H1 (cell line): ENCODE measurements around the gene SLC39A2.

ENCODE experiments used
- CEBPB ChIP-seq: IDR thresholded peaks from 2 replicates; pipeline ENCODE4 v1.6.1; 2012; ENCODE audit warnings: low read depth, low read length
- EZH2 ChIP-seq: fragments of 200-600 bp; sonication (generic); IDR thresholded peaks from 2 replicates; pipeline ENCODE4 v1.7.1; 2012; ENCODE audit warnings: low read depth, mild to moderate bottlenecking, moderate library complexity, low read length, inconsistent platforms; ENCODE audit not compliant: severe bottlenecking
- FOSL1 ChIP-seq: IDR thresholded peaks from 2 replicates; pipeline ENCODE4 v1.6.1; 2011; ENCODE audit warnings: mild to moderate bottlenecking, low read depth, low read length, moderate library complexity; ENCODE audit not compliant: insufficient read depth
- POLR2A ChIP-seq, 2 experiments: IDR thresholded peaks; 1 replicate in 1 of 2; 2 replicates in 1 of 2; pipeline ENCODE4 v1.6.1; 2011; ENCODE audit warnings: low read depth in 2 of 2, low read length in 2 of 2, mild to moderate bottlenecking in 2 of 2; ENCODE audit errors: control extremely low read depth in 1 of 2
- RAD21 ChIP-seq, 2 experiments: IDR thresholded peaks in 1 of 2; conservative IDR thresholded peaks in 1 of 2; 2 replicates each; pipeline ENCODE4 v1.6.1; 2011; ENCODE audit warnings: low read depth in 2 of 2, low read length in 2 of 2, improper control_type of control experiment in 1 of 2, inconsistent platforms in 1 of 2, mild to moderate bottlenecking in 1 of 2, moderate library complexity in 1 of 2
- SIN3A ChIP-seq, 2 experiments: IDR thresholded peaks in 1 of 2; conservative IDR thresholded peaks in 1 of 2; 2 replicates each; pipeline ENCODE4 v1.6.1; 2011 to 2012; ENCODE audit warnings: low read length in 2 of 2, improper control_type of control experiment in 1 of 2, low read depth in 1 of 2, mild to moderate bottlenecking in 1 of 2
- SP2 ChIP-seq: IDR thresholded peaks from 2 replicates; pipeline ENCODE4 v1.6.1; 2012; ENCODE audit warnings: mild to moderate bottlenecking, low read length, inconsistent platforms
- SRF ChIP-seq: IDR thresholded peaks from 2 replicates; pipeline ENCODE4 v1.6.1; 2011; ENCODE audit warnings: mild to moderate bottlenecking, low read depth, low read length, moderate library complexity
- TCF12 ChIP-seq: IDR thresholded peaks from 2 replicates; pipeline ENCODE4 v1.6.1; 2011; ENCODE audit warnings: low read depth, mild to moderate bottlenecking, low read length
- TF ChIP-seq, protein P1 (sequence below), 3 experiments: IDR thresholded peaks; 1 replicate in 2 of 3; 2 replicates in 1 of 3; pipeline versions ENCODE4 v1.5.1 to v1.6.1; 2011; ENCODE audit warnings: low read length in 3 of 3, mild to moderate bottlenecking in 3 of 3, inconsistent platforms in 2 of 3, low read depth in 1 of 3, moderate library complexity in 1 of 3; ENCODE audit not compliant: insufficient read depth in 1 of 3; ENCODE audit errors: control extremely low read depth in 1 of 3

DNA sequence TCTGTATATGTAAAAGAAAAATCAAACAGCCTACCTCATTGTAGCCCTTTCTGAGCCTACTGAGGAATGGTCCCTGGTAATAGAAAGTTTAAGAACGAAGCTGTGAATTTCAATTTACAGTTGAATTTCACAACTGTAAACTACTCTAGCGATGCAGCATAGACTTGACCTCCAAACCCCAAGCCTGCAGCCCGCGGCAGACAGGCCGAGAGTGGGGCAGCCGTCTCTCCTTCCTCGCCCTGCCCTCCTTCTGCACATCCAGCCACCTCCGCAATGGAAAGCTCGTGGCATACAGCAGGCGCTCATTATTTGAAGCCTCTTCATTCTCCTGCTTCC is 28.5 kb upstream of the SLC39A2 start:
- TF ChIP-seq, protein P1, sequence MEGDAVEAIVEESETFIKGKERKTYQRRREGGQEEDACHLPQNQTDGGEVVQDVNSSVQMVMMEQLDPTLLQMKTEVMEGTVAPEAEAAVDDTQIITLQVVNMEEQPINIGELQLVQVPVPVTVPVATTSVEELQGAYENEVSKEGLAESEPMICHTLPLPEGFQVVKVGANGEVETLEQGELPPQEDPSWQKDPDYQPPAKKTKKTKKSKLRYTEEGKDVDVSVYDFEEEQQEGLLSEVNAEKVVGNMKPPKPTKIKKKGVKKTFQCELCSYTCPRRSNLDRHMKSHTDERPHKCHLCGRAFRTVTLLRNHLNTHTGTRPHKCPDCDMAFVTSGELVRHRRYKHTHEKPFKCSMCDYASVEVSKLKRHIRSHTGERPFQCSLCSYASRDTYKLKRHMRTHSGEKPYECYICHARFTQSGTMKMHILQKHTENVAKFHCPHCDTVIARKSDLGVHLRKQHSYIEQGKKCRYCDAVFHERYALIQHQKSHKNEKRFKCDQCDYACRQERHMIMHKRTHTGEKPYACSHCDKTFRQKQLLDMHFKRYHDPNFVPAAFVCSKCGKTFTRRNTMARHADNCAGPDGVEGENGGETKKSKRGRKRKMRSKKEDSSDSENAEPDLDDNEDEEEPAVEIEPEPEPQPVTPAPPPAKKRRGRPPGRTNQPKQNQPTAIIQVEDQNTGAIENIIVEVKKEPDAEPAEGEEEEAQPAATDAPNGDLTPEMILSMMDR (IDR thresholded peaks at IDR 0.05; ENCODE audit: control extremely low read depth in 1 of 3, insufficient read depth in 1 of 3, low read depth in 1 of 3, low read length in 3 of 3), result no peak
- TF ChIP-seq CEBPB, result no peak
- no peak for TF ChIP-seq POLR2A (IDR thresholded peaks at IDR 0.05; ENCODE audit: control extremely low read depth in 1 of 2, low read depth in 2 of 2, low read length in 2 of 2)
- no peak for TF ChIP-seq SIN3A (conservative IDR thresholded peaks at IDR 0.05 in 1 of 2, IDR thresholded peaks at IDR 0.05 in 1 of 2; ENCODE audit: low read depth in 1 of 2, low read length in 2 of 2)
- no peak for TF ChIP-seq SRF
- no peak for TF ChIP-seq EZH2
- no peak for TF ChIP-seq SP2
- no peak for TF ChIP-seq TCF12
- no peak for TF ChIP-seq FOSL1
- no peak for TF ChIP-seq RAD21 (IDR thresholded peaks at IDR 0.05 in 1 of 2, conservative IDR thresholded peaks at IDR 0.05 in 1 of 2; ENCODE audit: low read depth in 2 of 2, low read length in 2 of 2)
